SK-N-SH treated with all-trans-retinoic acid at 6 μM for 48 hours (cell line): ENCODE measurements around the gene RABEPK.

Experiments used
- ATAC-seq: fragments of 200-7000 bp; cut with Tn5 transposase; 3 replicates; pipeline ENCODE4 v1.9.1; 2020; ENCODE audit warnings: mild to moderate bottlenecking, moderate library complexity
- ARNTL ChIP-seq: fragments of 450-650 bp; formaldehyde crosslinking; IDR thresholded peaks from 2 replicates; pipeline ENCODE4 v1.5.0; 2020; ENCODE audit warnings: low read depth, mild to moderate bottlenecking, moderate library complexity, borderline replicate concordance
- CSDC2 ChIP-seq: fragments of 250-450 bp; sonication (Bioruptor Pico); IDR thresholded peaks from 2 replicates; pipeline ENCODE4 v1.5.0; 2020; ENCODE audit warnings: mild to moderate bottlenecking, moderate library complexity
- GLIS3 ChIP-seq: fragments of 250-450 bp; sonication (Bioruptor Pico); IDR thresholded peaks from 2 replicates; pipeline ENCODE4 v1.5.0; 2020; ENCODE audit warnings: mild to moderate bottlenecking, moderate library complexity
- ISL1 ChIP-seq: fragments of 250-450 bp; sonication (Bioruptor Pico); IDR thresholded peaks from 2 replicates; pipeline ENCODE4 v2.1.2; 2022; ENCODE audit warnings: mild to moderate bottlenecking, moderate library complexity
- PPARA ChIP-seq: fragments of 250-450 bp; sonication (Bioruptor Pico); IDR thresholded peaks from 2 replicates; pipeline ENCODE4 v1.5.0; 2020; ENCODE audit warnings: mild to moderate bottlenecking, borderline replicate concordance
- RARB ChIP-seq: fragments of 250-450 bp; sonication (Bioruptor Pico); IDR thresholded peaks from 2 replicates; pipeline ENCODE4 v1.8.0; 2021; ENCODE audit warnings: mild to moderate bottlenecking, moderate library complexity
- SNAI2 ChIP-seq: fragments of 250-450 bp; sonication (Bioruptor Pico); IDR thresholded peaks from 2 replicates; pipeline ENCODE4 v1.5.0; 2020; ENCODE audit warnings: mild to moderate bottlenecking, moderate library complexity
- TCF4 ChIP-seq: fragments of 250-450 bp; sonication (Bioruptor Pico); IDR thresholded peaks from 2 replicates; pipeline ENCODE4 v1.8.0; 2021; ENCODE audit warnings: mild to moderate bottlenecking, moderate library complexity, borderline replicate concordance
- TOX ChIP-seq: fragments of 250-450 bp; sonication (Bioruptor Pico); IDR thresholded peaks from 2 replicates; pipeline ENCODE4 v1.8.0; 2021; ENCODE audit warnings: mild to moderate bottlenecking, moderate library complexity, borderline replicate concordance
- TSHZ2 ChIP-seq: fragments of 250-450 bp; sonication (Bioruptor Pico); IDR thresholded peaks from 2 replicates; pipeline ENCODE4 v1.5.0; 2020; ENCODE audit warnings: mild to moderate bottlenecking, moderate library complexity
- ZC3H10 ChIP-seq: fragments of 250-450 bp; sonication (Bioruptor Pico); IDR thresholded peaks from 2 replicates; pipeline ENCODE4 v1.5.1; 2021; ENCODE audit warnings: mild to moderate bottlenecking, moderate library complexity
- ZFP30 ChIP-seq: fragments of 450-650 bp; formaldehyde crosslinking; IDR thresholded peaks from 2 replicates; pipeline ENCODE4 v1.5.0; 2022; ENCODE audit warnings: mild to moderate bottlenecking, moderate library complexity
- ZNF565 ChIP-seq: fragments of 450-650 bp; formaldehyde crosslinking; conservative IDR thresholded peaks from 2 replicates; pipeline ENCODE4 v1.5.0; 2020; ENCODE audit warnings: low read depth, mild to moderate bottlenecking, moderate library complexity
- ZNF8 ChIP-seq: fragments of 450-650 bp; formaldehyde crosslinking; IDR thresholded peaks from 2 replicates; pipeline ENCODE4 v1.5.0; 2020; ENCODE audit warnings: mild to moderate bottlenecking, moderate library complexity
- TF ChIP-seq, protein P1 (sequence below): fragments of 250-450 bp; sonication (Bioruptor Pico); IDR thresholded peaks from 2 replicates; pipeline ENCODE4 v1.8.0; 2020; ENCODE audit warnings: mild to moderate bottlenecking, moderate library complexity, borderline replicate concordance
- TF ChIP-seq, protein P2 (sequence below): fragments of 250-450 bp; sonication (Bioruptor Pico); IDR thresholded peaks from 2 replicates; pipeline ENCODE4 v1.8.0; 2021; ENCODE audit warnings: low read depth, mild to moderate bottlenecking, moderate library complexity, borderline replicate concordance
- TF ChIP-seq, protein P3 (sequence below): fragments of 250-450 bp; sonication (Bioruptor Pico); IDR thresholded peaks from 2 replicates; pipeline ENCODE4 v1.5.1; 2021; ENCODE audit warnings: mild to moderate bottlenecking, moderate library complexity

Gene RABEPK

DNA sequence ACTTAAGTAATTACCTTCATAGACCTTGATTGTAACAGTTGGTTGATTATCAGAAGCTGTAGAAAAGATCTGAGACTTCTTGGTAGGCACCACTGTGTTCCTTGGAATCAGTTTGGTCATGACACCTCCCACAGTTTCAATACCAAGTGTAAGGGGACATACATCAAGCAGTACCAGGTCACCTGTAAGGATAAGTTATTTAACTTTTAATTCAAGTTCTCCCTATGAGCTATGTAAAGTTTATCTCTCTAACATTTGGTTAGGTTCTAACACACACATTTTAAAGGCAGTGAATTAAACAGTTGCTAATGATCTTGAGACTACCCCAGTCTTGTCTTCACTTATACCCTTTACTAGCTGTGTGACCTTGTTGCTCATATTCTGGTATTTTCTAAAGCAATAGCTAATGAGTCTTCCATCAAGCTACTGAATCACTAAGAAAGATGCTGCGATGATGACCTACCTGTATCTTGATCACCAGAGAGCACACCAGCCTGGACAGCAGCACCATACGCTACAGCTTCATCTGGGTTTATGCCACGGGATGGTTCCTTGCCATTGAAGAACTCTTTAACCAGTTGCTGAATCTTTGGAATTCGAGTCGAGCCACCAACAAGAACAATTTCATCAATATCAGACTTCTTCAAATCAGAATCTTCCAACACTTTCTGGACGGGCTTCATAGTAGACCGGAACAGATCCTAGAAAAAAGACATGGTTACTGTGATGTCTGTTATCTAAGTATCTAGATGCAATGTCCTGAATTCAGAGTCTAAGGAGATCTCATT lies 38.0 kb downstream of the RABEPK start:
- ATAC-seq: no peak
- TF ChIP-seq PPARA (no peak), TOX (CRISPR knock-in tag) (no peak)
- TF ChIP-seq, protein P1, sequence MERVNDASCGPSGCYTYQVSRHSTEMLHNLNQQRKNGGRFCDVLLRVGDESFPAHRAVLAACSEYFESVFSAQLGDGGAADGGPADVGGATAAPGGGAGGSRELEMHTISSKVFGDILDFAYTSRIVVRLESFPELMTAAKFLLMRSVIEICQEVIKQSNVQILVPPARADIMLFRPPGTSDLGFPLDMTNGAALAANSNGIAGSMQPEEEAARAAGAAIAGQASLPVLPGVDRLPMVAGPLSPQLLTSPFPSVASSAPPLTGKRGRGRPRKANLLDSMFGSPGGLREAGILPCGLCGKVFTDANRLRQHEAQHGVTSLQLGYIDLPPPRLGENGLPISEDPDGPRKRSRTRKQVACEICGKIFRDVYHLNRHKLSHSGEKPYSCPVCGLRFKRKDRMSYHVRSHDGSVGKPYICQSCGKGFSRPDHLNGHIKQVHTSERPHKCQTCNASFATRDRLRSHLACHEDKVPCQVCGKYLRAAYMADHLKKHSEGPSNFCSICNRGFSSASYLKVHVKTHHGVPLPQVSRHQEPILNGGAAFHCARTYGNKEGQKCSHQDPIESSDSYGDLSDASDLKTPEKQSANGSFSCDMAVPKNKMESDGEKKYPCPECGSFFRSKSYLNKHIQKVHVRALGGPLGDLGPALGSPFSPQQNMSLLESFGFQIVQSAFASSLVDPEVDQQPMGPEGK: no peak
- TF ChIP-seq, protein P2, sequence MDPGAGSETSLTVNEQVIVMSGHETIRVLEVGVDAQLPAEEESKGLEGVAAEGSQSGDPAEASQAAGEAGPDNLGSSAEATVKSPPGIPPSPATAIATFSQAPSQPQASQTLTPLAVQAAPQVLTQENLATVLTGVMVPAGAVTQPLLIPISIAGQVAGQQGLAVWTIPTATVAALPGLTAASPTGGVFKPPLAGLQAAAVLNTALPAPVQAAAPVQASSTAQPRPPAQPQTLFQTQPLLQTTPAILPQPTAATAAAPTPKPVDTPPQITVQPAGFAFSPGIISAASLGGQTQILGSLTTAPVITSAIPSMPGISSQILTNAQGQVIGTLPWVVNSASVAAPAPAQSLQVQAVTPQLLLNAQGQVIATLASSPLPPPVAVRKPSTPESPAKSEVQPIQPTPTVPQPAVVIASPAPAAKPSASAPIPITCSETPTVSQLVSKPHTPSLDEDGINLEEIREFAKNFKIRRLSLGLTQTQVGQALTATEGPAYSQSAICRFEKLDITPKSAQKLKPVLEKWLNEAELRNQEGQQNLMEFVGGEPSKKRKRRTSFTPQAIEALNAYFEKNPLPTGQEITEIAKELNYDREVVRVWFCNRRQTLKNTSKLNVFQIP (CRISPR knock-in tag): no peak

DNA sequence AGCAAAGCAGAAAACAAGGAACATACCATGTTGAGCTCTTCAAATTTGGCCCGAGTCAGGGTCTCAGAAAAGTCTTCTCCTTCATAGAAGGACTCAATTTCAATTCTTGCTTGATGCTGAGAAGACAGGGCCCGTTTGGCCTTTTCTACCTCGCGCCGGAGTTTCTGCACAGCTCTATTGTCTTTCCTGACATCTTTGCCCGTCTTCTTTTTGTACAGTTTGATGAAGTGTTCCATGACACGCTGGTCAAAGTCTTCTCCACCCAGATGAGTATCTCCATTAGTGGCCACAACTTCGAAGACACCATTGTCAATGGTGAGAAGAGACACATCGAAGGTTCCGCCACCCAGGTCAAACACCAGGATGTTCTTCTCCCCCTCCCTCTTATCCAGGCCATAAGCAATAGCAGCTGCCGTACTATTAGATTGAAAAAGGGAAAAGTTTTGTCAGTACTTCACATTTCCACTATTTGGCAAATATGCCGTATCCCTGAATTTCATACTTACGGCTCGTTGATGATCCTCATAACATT lies 38.6 kb downstream of the RABEPK start:
- TF ChIP-seq PPARA: no peak
- no peak for TF ChIP-seq CSDC2 (CRISPR knock-in tag)
- no peak for TF ChIP-seq ZNF565 (CRISPR knock-in tag)
- TF ChIP-seq SNAI2 (CRISPR knock-in tag): no peak
- TF ChIP-seq RARB (CRISPR knock-in tag): no peak
- no peak for TF ChIP-seq TCF4 (CRISPR knock-in tag)
- no peak for TF ChIP-seq TSHZ2
- TF ChIP-seq TOX (CRISPR knock-in tag): no peak
- no peak for TF ChIP-seq ISL1
- no peak for TF ChIP-seq ZFP30 (CRISPR knock-in tag)
- TF ChIP-seq ZC3H10 (CRISPR knock-in tag): no peak
- TF ChIP-seq, protein P1: no peak
- no peak for TF ChIP-seq ARNTL (CRISPR knock-in tag)
- TF ChIP-seq, protein P3, sequence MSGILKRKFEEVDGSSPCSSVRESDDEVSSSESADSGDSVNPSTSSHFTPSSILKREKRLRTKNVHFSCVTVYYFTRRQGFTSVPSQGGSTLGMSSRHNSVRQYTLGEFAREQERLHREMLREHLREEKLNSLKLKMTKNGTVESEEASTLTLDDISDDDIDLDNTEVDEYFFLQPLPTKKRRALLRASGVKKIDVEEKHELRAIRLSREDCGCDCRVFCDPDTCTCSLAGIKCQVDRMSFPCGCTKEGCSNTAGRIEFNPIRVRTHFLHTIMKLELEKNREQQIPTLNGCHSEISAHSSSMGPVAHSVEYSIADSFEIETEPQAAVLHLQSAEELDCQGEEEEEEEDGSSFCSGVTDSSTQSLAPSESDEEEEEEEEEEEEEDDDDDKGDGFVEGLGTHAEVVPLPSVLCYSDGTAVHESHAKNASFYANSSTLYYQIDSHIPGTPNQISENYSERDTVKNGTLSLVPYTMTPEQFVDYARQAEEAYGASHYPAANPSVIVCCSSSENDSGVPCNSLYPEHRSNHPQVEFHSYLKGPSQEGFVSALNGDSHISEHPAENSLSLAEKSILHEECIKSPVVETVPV: no peak
- TF ChIP-seq, protein P2 (CRISPR knock-in tag): no peak
- TF ChIP-seq GLIS3 (CRISPR knock-in tag): no peak
- no peak for TF ChIP-seq ZNF8 (CRISPR knock-in tag)
- ATAC-seq: no peak
